H1 (cell line): ENCODE results near the gene HOXB13. TPM values are rescaled to one million over a fixed set of nuclear protein-coding genes. Genes with fewer than 3 reads are reported as not detected.

Experiments used
- CTCF ChIA-PET: fragments of 300-600 bp; sonication (Branson Sonifier 250); formaldehyde crosslinking; loops from one replicate; lab custom pipeline; 2021; ENCODE audit not compliant: partially characterized antibody; lab: Charles Lee
- POLR2A ChIA-PET: fragments of 300-600 bp; sonication (Branson Sonifier 250); formaldehyde crosslinking; loops from one replicate; lab custom pipeline; 2021; ENCODE audit warnings: inconsistent platforms; ENCODE audit not compliant: partially characterized antibody; lab: Charles Lee
- DNase-seq, 2 experiments: peaks; one replicate each; pipeline versions ENCODE4 v3.0.0 to v3.0.0-alpha.2; 2010 to 2022; ENCODE audit warnings: low spot score in 2 of 2, low read depth in 1 of 2, mixed read lengths in 1 of 2
- FAIRE-seq: peaks from 2 replicates; lab custom pipeline; 2011; peaks lifted over from hg19 to GRCh38; lab: Jason Lieb, UNC
- H2AFZ ChIP-seq: 2 replicates; pipeline ENCODE4 v1.8.1; 2012; ENCODE audit warnings: low read length, inconsistent platforms
- H2AK5ac ChIP-seq: 2 replicates; pipeline ENCODE4 v1.6.1; 2013; ENCODE audit warnings: low read depth, low read length
- H2BK120ac ChIP-seq: replicated peaks from 2 replicates; pipeline ENCODE3; 2013; ENCODE audit warnings: low read depth, low read length, inconsistent platforms
- H2BK12ac ChIP-seq: 2 replicates; pipeline ENCODE4 v1.6.1; 2013; ENCODE audit warnings: low read depth, low read length
- H2BK15ac ChIP-seq: 2 replicates; pipeline ENCODE4 v1.6.1; 2013; ENCODE audit warnings: low read length
- H2BK20ac ChIP-seq: 2 replicates; pipeline ENCODE4 v1.6.1; 2013; ENCODE audit warnings: low read length
- H2BK5ac ChIP-seq: 2 replicates; pipeline ENCODE4 v1.6.1; 2013; ENCODE audit warnings: low read depth, low read length
- H3K14ac ChIP-seq: 2 replicates; pipeline ENCODE4 v1.6.1; 2013; ENCODE audit warnings: inconsistent platforms; ENCODE audit not compliant: insufficient read length
- H3K18ac ChIP-seq: 2 replicates; pipeline ENCODE4 v1.6.1; 2013; ENCODE audit warnings: low read length; ENCODE audit errors: extremely low read depth
- H3K23ac ChIP-seq: 2 replicates; pipeline ENCODE4 v1.6.1; 2013; ENCODE audit warnings: inconsistent platforms; ENCODE audit not compliant: insufficient read length
- H3K23me2 ChIP-seq: 2 replicates; pipeline ENCODE4 v1.6.1; 2013; ENCODE audit warnings: low read depth, low read length
- H3K27ac ChIP-seq: 2 replicates; pipeline ENCODE4 v1.6.1; 2011; ENCODE audit warnings: low read depth, low read length, inconsistent platforms
- H3K27me3 ChIP-seq, 4 experiments: replicated peaks in 1 of 4; 1 replicate in 1 of 4; 2 replicates in 3 of 4; pipeline versions ENCODE4 v1.6.1 to v1.8.1; 2011 to 2013; ENCODE audit warnings: low read length in 3 of 4, mild to moderate bottlenecking in 3 of 4, inconsistent platforms in 2 of 4, mixed read lengths in 2 of 4, moderate library complexity in 1 of 4; ENCODE audit not compliant: control insufficient read depth in 3 of 4, insufficient read depth in 3 of 4; ENCODE audit errors: extremely low read depth in 1 of 4
- H3K36me3 ChIP-seq, 4 experiments: 2 replicates each; pipeline versions ENCODE4 v1.6.1 to v1.8.1; 2011 to 2013; ENCODE audit warnings: mild to moderate bottlenecking in 4 of 4, low read length in 3 of 4, moderate library complexity in 2 of 4, control low read depth in 1 of 4, inconsistent platforms in 1 of 4; ENCODE audit not compliant: insufficient read depth in 4 of 4, control insufficient read depth in 2 of 4
- H3K4ac ChIP-seq: replicated peaks from 2 replicates; pipeline ENCODE3; 2013; ENCODE audit warnings: low read length, low read depth, mixed read lengths, inconsistent platforms; ENCODE audit not compliant: insufficient read length
- H3K4me1 ChIP-seq, 4 experiments: replicated peaks in 1 of 4; 1 replicate in 1 of 4; 2 replicates in 3 of 4; pipeline versions ENCODE4 v1.6.1 to v1.8.1; 2011 to 2013; ENCODE audit warnings: low read length in 3 of 4, inconsistent platforms in 2 of 4, mixed read lengths in 1 of 4; ENCODE audit not compliant: insufficient read depth in 4 of 4, control insufficient read depth in 3 of 4
- H3K4me2 ChIP-seq, 2 experiments: 2 replicates each; pipeline versions ENCODE4 v1.6.1 to v1.8.1; 2011 to 2013; ENCODE audit warnings: low read depth in 2 of 2, low read length in 2 of 2, control low read depth in 1 of 2, inconsistent platforms in 1 of 2, mild to moderate bottlenecking in 1 of 2; ENCODE audit not compliant: insufficient read depth in 1 of 2
- H3K4me3 ChIP-seq, 4 experiments: fragments of 200-600, 300-600 bp in 1 of 4; sonication (generic), shearing (Covaris generic), sonication (Bioruptor Twin) in 1 of 4; 2 replicates each; pipeline versions ENCODE4 v1.5.1 to v1.8.1; 2011 to 2016; ENCODE audit warnings: low read length in 4 of 4, low read depth in 3 of 4, control low read depth in 2 of 4, inconsistent platforms in 2 of 4, mild to moderate bottlenecking in 2 of 4, mixed read lengths in 1 of 4, moderate library complexity in 1 of 4; ENCODE audit not compliant: insufficient read depth in 2 of 4; ENCODE audit errors: extremely low read depth in 1 of 4
- H3K56ac ChIP-seq: replicated peaks from 2 replicates; pipeline ENCODE3; 2013; ENCODE audit warnings: low read depth, mild to moderate bottlenecking, mixed read lengths, low read length, inconsistent platforms; ENCODE audit not compliant: insufficient read length
- H3K79me1 ChIP-seq: 2 replicates; pipeline ENCODE4 v1.6.1; 2013; ENCODE audit warnings: low read depth, low read length, control low read depth
- H3K79me2 ChIP-seq, 2 experiments: 2 replicates each; pipeline versions ENCODE4 v1.6.1 to v1.8.1; 2012 to 2013; ENCODE audit warnings: low read length in 2 of 2, mild to moderate bottlenecking in 2 of 2, inconsistent platforms in 1 of 2; ENCODE audit not compliant: insufficient read depth in 2 of 2, control insufficient read depth in 1 of 2
- H3K9ac ChIP-seq, 4 experiments: replicated peaks in 1 of 4; 1 replicate in 1 of 4; 2 replicates in 3 of 4; pipeline versions ENCODE4 v1.6.1 to v1.8.1; 2011 to 2013; ENCODE audit warnings: low read depth in 3 of 4, low read length in 3 of 4, control low read depth in 2 of 4, mild to moderate bottlenecking in 2 of 4, moderate library complexity in 2 of 4, inconsistent platforms in 1 of 4; ENCODE audit errors: extremely low read depth in 1 of 4
- H3K9me3 ChIP-seq, 2 experiments: 2 replicates each; pipeline versions ENCODE4 v1.6.1 to v1.8.1; 2012 to 2013; ENCODE audit warnings: mild to moderate bottlenecking in 2 of 2, moderate library complexity in 2 of 2, control low read depth in 1 of 2, inconsistent platforms in 1 of 2, low read depth in 1 of 2, low read length in 1 of 2, mixed read lengths in 1 of 2; ENCODE audit not compliant: insufficient read depth in 2 of 2
- H4K20me1 ChIP-seq, 2 experiments: replicated peaks in 1 of 2; 2 replicates each; pipeline versions ENCODE3 to v1.8.1; 2011 to 2013; ENCODE audit warnings: inconsistent platforms in 2 of 2, low read length in 2 of 2, mild to moderate bottlenecking in 1 of 2; ENCODE audit not compliant: insufficient read depth in 2 of 2, control insufficient read depth in 1 of 2
- H4K5ac ChIP-seq: 2 replicates; pipeline ENCODE4 v1.6.1; 2013; ENCODE audit warnings: low read length, low read depth, mixed read lengths, inconsistent platforms; ENCODE audit not compliant: insufficient read length
- H4K8ac ChIP-seq: 2 replicates; pipeline ENCODE4 v1.8.0; 2013; ENCODE audit warnings: mild to moderate bottlenecking, moderate library complexity, low read length, inconsistent platforms; ENCODE audit not compliant: insufficient read depth; ENCODE audit errors: extremely low read depth
- H4K91ac ChIP-seq: replicated peaks from 2 replicates; pipeline ENCODE3; 2013; ENCODE audit warnings: low read length, mixed read lengths, inconsistent platforms; ENCODE audit not compliant: insufficient read length
- EZH2 ChIP-seq: fragments of 200-600 bp; sonication (generic); IDR thresholded peaks from 2 replicates; pipeline ENCODE4 v1.7.1; 2012; ENCODE audit warnings: low read depth, mild to moderate bottlenecking, moderate library complexity, low read length, inconsistent platforms; ENCODE audit not compliant: severe bottlenecking
- RNF2 ChIP-seq: fragments of 200-900, 300-1000 bp; sonication (generic); IDR thresholded peaks from 2 replicates; pipeline ENCODE4 v1.7.1; 2016; ENCODE audit warnings: borderline replicate concordance, low read depth, mild to moderate bottlenecking, antibody characterized with exemption, low read length; ENCODE audit not compliant: poor library complexity, severe bottlenecking; ENCODE audit errors: missing control alignments
- SUZ12 ChIP-seq: fragments of 200-600 bp; sonication (generic); IDR thresholded peaks from 2 replicates; pipeline ENCODE4 v1.6.1; 2012; ENCODE audit warnings: mild to moderate bottlenecking, inconsistent platforms, low read length, moderate library complexity, mixed read lengths
- WGBS, 2 experiments: shearing (Covaris generic) in 1 of 2; methylation state at CpG; one replicate each; pipeline versions ENCODE4 v1.1.6 to v1.1.7; 2013 to 2015; ENCODE audit warnings: low lambda C conversion rate in 2 of 2, mixed read lengths in 2 of 2, inconsistent platforms in 1 of 2, low coverage in 1 of 2, missing lambda C conversion rate in 1 of 2; ENCODE audit not compliant: insufficient replicate concordance in 2 of 2, insufficient coverage in 1 of 2, insufficient read length in 1 of 2; ENCODE audit errors: extremely low coverage in 1 of 2, missing lambda C conversion rate in 1 of 2; 5-methylcytosine and 5-hydroxymethylcytosine counted together
- polyA plus RNA-seq, 7 experiments: library from polyadenylated mRNA; depleted of rRNA in 3 of 7; stranded (reverse) in 5 of 7; unstranded in 2 of 7; fragments of >200 nt in 5 of 7; fragments of 200-250 nt in 2 of 7; gene quantifications; 1 replicate in 5 of 7; 2 replicates in 1 of 7; 4 replicates in 1 of 7; pipeline versions ENCODE4 v1.2.1 to v1.2.3, GENCODE V29; 2011 to 2013; ENCODE audit warnings: missing spikeins in 2 of 7, mixed read lengths in 2 of 7
- total RNA-seq: library from RNA; stranded (reverse); fragmentation: NEBNext Ultra II Directional; extraction: Animal tissue kit (Norgen Biotek cat#: 25700); gene quantifications from 2 replicates; pipeline ENCODE4 v1.2.1, GENCODE V29; 2021
- TF ChIP-seq, protein P1 (sequence below): IDR thresholded peaks from 2 replicates; pipeline ENCODE4 v1.6.1; 2011; ENCODE audit warnings: low read length, improper control_type of control experiment

HOXB13 gene
- total and polyA plus RNA-seq, 2 of the 8 experiments (the other 6 are each of a cell fraction or from before 2014, with no cell fraction given) = not detected

DNA sequence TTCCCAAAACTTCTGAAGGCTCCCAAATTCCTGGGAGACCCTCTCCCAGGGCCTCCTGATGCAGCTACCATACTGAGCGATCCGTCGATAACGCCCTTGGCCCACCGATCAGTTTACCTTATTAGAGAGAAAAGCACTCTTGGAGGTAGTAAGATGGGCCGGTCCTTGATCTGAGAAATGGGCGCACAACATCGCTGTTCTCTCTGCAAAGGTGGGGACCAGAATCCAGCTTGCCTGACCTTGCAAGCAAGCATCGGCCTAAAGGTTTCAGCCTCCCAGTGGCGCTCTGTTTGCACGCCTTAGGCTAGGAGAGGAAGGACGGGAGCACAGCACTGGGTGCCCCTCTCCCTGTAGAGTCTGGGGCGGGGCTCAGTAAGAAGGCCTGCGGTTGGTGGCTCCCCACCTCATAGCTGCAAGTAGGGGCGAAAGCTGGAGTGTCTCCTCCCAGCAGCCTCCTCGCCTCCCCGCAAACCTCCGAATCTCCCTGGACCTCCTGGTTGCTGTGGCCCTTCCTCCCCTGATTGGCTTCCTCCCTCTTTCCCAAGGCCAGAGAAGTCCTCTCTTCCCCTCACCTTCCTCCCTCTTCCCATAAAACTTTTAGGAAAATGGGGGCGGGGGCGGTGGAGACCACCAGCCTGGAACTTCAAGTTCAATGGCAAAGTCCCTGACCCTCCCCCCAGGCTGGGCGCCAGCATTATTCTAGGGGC is 6.2 kb downstream of the HOXB13 start, which contains the start of gene PRAC1:
Gene PRAC1, minus strand, starts transcription at position 318 of the 707 bp plus-strand sequence. Its CDS starts 126 bp downstream, at position 192.
- 0 out of 2 replicates have a peak within 1 kb of the TSS, but pooled peaks have one; percentile 34 for H2AK5ac ChIP-seq
- H4K20me1 ChIP-seq = peaks cover 27 to 38% of the 10 kb centered on the region in 2 experiments
- no peak within 1 kb of the TSS for H4K8ac ChIP-seq
- no peak within 1 kb of the TSS for H2AFZ ChIP-seq
- H3K9me3 ChIP-seq = no peaks in the 10 kb centered on the region
- 0 out of 2 replicates have a peak within 1 kb of the TSS, but pooled peaks have one; percentile 21 for H2BK20ac ChIP-seq
- H3K56ac ChIP-seq = no peak within 1 kb of the TSS
- peak; percentile 63; the same call in 1 of the 2 replicates for TF ChIP-seq SUZ12
- TF ChIP-seq RNF2 = peak; percentile 82
- TF ChIP-seq, protein P1, sequence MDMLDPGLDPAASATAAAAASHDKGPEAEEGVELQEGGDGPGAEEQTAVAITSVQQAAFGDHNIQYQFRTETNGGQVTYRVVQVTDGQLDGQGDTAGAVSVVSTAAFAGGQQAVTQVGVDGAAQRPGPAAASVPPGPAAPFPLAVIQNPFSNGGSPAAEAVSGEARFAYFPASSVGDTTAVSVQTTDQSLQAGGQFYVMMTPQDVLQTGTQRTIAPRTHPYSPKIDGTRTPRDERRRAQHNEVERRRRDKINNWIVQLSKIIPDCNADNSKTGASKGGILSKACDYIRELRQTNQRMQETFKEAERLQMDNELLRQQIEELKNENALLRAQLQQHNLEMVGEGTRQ = no peak
- peak; percentile 80 for TF ChIP-seq EZH2
- ChIA-PET CTCF (interaction anchor here (0.6 to 13.5 kb wide), 14 partner anchors 14 to 818 kb away, joined by 3 to 147 read pairs (median 11); no protein-coding TSS in a partner anchor), POLR2A (no interaction called here)
- peaks cover 7% of the 10 kb centered on the region; the same call in 1 of the 2 replicates for H3K23me2 ChIP-seq
- H3K23ac ChIP-seq = no peak within 1 kb of the TSS
- H4K5ac ChIP-seq = no peak within 1 kb of the TSS
- H2BK120ac ChIP-seq = no peak within 1 kb of the TSS
- H3K4ac ChIP-seq = no peak within 1 kb of the TSS
- DNase-seq = peak in 1 of 2 experiments; percentile 62
- H2BK15ac ChIP-seq = no peak within 1 kb of the TSS
- no peaks in the 10 kb centered on the region; a peak in 1 of 8 replicates for H3K36me3 ChIP-seq
- no peaks in the 10 kb centered on the region for H3K79me1 ChIP-seq
- H2BK12ac ChIP-seq = peak within 1 kb of the TSS; percentile 90
- peaks cover 11 to 39% (median 21%) of the 10 kb centered on the region in 4 experiments; a peak in 6 of 7 replicates for H3K4me1 ChIP-seq
- no peak within 1 kb of the TSS for H4K91ac ChIP-seq
- no peak within 1 kb of the TSS for H2BK5ac ChIP-seq
- WGBS, 2 experiments = 7% methylated on average over 18 of the region's 21 CpGs; no CpG with 5 or more reads in 1 of the 2 experiments
- no peak within 1 kb of the TSS for H3K27ac ChIP-seq
- no peak within 1 kb of the TSS for H3K14ac ChIP-seq
- peaks cover 94 to 100% (median 98%) of the 10 kb centered on the region in 4 experiments for H3K27me3 ChIP-seq
- peak within 1 kb of the TSS; percentile 54 to 56 for H3K4me2 ChIP-seq
- H3K18ac ChIP-seq = 0 out of 2 replicates have a peak within 1 kb of the TSS, but pooled peaks have one; percentile 38
- H3K4me3 ChIP-seq = peak within 1 kb of the TSS in 3 of 4 experiments; percentile 5 to 50 (median 26); a peak in 2 of 8 replicates
- no peaks in the 10 kb centered on the region for H3K79me2 ChIP-seq
- no peak within 1 kb of the TSS for H3K9ac ChIP-seq
- FAIRE-seq = no peak
